GM12875 (cell line): ENCODE data around the gene KRTAP12-3.
"Not testable (repeated sequence)": the region's sequence is repeated elsewhere in the genome, so short reads cannot be mapped to it uniquely, and the experiment has no call there.

Source experiments
- H3K4me3 ChIP-seq: one replicate; pipeline ENCODE4 v1.5.1; 2011; ENCODE audit warnings: low read depth, low read length, control low read depth
- TF ChIP-seq, protein P1 (sequence below): IDR thresholded peaks from 2 replicates; pipeline ENCODE4 v1.5.1; 2011; ENCODE audit warnings: low read depth, mild to moderate bottlenecking, control low read depth, inconsistent platforms, low read length, moderate library complexity, borderline replicate concordance; ENCODE audit not compliant: insufficient read depth

KRTAP12-3 gene

DNA sequence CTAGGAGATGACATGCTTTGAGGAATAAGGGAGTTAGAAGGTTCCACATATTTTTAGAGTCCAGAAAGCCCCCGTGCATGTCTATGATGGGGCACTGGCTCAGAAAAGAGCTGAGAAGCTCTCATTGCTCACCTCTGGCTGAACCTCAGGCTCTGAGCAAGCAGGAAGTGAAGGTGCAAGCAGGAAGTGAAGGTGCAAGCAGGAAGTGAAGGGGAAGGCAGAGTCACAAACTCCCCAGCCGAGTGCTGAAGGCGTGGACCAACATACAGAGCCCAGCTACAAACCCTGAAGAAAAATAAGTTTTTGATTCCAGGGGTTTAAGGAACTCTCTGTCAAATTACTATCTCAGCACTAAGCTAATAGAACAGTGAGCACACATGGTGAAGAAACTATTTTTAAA is 38.8 kb upstream of the KRTAP12-3 start:
- TF ChIP-seq, protein P1, sequence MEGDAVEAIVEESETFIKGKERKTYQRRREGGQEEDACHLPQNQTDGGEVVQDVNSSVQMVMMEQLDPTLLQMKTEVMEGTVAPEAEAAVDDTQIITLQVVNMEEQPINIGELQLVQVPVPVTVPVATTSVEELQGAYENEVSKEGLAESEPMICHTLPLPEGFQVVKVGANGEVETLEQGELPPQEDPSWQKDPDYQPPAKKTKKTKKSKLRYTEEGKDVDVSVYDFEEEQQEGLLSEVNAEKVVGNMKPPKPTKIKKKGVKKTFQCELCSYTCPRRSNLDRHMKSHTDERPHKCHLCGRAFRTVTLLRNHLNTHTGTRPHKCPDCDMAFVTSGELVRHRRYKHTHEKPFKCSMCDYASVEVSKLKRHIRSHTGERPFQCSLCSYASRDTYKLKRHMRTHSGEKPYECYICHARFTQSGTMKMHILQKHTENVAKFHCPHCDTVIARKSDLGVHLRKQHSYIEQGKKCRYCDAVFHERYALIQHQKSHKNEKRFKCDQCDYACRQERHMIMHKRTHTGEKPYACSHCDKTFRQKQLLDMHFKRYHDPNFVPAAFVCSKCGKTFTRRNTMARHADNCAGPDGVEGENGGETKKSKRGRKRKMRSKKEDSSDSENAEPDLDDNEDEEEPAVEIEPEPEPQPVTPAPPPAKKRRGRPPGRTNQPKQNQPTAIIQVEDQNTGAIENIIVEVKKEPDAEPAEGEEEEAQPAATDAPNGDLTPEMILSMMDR = no peak

DNA sequence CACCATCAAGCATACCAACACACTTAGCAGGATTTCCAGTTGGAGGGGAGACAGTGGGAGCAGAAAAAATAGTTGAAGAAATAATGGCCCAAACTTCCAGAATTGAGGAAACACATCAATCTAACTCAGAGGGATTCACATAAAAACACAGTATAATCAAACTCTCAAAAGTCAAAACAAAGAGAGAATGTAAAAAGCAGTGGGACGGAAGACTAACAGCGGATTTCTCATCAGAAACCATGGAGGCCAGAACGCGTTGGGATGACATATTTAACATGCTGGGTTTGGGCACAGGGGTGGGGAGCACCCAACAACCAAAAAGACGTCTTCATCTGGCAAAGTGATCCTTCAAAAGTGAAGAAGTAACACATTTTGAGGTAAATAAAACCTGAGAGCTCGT is 37.8 kb upstream of the KRTAP12-3 start:
- TF ChIP-seq, protein P1 = no peak
- no peak overlapping the region for H3K4me3 ChIP-seq

More for the DNA sequence above, 38.8 kb upstream of the KRTAP12-3 start:
- no peak overlapping the region for H3K4me3 ChIP-seq

GRCh38 chr21:44623575-44623974 is 34.2 kb upstream of the KRTAP12-3 start:
- TF ChIP-seq, protein P1 = no peak
- no peak overlapping the region for H3K4me3 ChIP-seq

GRCh38 chr21:44625756-44626155 is 32.0 kb upstream of the KRTAP12-3 start:
- H3K4me3 ChIP-seq = no peak overlapping the region
- TF ChIP-seq, protein P1 = no peak

DNA sequence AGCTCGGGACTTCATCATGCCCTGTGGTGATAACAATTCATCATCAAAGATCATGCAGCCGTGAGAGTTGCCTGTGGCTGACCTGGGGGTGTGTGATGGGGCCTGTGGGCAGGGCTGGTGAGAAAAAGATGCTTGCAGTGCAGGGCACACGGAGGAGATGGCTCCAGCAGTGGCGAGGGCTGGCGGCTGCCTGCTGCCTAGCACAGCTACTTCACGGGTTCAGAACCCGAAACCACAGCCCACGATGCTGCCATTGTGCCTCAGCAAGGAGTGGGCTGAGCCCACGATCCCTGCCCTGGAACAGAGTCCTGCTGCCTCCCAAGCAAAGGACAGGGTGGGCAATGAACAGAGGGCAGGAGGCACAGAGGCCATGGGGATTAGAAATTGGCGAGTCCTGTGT is 31.5 kb upstream of the KRTAP12-3 start:
- TF ChIP-seq, protein P1 = no peak
- H3K4me3 ChIP-seq = no peak overlapping the region

- H3K4me3 ChIP-seq = no peak within 1 kb of the TSS
- TF ChIP-seq, protein P1 = no peak
Measured at GRCh38 chr21:44626673-44627143, 31.0 kb upstream of the KRTAP12-3 start, which contains the start of gene KRTAP10-9. KRTAP10-9 (plus strand) TSS chr21:44627093; CDS start chr21:44627172, 79 bp downstream.

- not testable (repeated sequence) for H3K4me3 ChIP-seq
Measured at GRCh38 chr21:44627181-44627822, 30.4 kb upstream of the KRTAP12-3 start.

- not testable (repeated sequence) for H3K4me3 ChIP-seq
Measured at GRCh38 chr21:44627831-44628233, 29.9 kb upstream of the KRTAP12-3 start.
